ENCODE results near the gene TPD52L1.
A peak's percentile ranks its signal among the peaks of the same experiment; 100 is the strongest.
"Not testable (repeated sequence)": the region's sequence is repeated elsewhere in the genome, so short reads cannot be mapped to it uniquely, and the experiment has no call there.

The TPD52L1 gene

GRCh38 chr6:125280370-125281035, 126.9 kb downstream of the TPD52L1 start:
- DNase-seq = not testable (repeated sequence)

- not testable (repeated sequence) for DNase-seq
Observed at GRCh38 chr6:125282470-125282869, 128.9 kb downstream of the TPD52L1 start.

- no peak for DNase-seq
Observed at GRCh38 chr6:125285353-125285752, 131.8 kb downstream of the TPD52L1 start.

DNA sequence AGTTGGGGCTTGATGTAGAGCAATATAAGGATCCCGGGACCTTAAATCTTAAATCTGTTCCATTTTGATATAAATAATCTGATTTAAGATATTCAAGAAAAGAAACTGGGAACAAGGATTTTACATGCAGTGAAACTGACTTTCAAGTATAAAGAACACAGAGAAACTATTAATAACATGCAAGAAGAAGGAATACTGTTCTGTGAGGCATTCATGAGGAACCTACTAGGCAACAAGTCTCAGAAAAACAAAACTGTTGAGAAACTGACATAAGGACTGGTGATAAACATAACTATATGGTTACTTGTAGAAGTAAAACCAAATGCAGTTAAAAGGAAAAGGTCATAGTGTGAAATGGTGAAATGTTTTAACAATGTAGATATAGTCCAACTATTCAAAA, 132.4 kb downstream of the TPD52L1 start:
- DNase-seq = no peak

DNA sequence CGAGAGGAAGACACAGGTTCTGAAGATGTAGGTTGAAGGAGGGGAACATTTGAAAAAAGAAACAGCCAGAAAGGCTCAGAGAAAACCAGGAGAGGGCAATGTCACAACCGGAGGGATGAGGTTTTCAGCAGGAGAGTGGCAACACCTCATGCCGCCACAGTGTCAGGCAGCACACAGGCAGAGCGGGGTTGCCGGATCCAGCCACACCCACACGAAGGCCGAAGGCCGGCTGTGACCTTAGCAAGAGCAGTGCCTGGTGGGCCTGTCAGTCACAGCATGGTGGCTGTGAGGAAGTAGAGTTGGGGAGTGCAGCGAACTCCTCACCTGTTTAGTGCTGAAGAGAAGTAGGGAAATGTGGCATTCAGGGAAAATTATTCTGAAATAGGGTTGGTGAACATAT, 134.1 kb downstream of the TPD52L1 start:
- DNase-seq = no peak

DNA sequence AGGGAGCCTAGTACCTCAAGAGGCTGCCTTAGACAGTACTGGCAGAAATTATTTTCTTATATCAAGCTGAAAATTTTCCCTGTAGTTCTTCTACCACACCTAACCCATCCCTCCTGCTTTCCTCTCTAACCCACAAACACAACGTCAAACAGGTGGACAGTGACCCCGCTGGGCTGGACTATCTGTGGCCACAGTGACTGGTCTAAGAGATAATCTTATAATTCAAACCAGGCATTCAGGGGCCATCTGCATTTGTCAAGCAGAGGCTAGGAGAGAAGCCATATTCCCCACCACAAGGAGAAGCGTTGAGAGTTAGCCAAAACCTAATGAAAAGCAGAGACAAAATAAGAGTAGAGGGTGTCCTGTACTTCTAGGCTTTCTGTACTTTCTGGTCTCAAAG, 140.0 kb downstream of the TPD52L1 start:
- DNase-seq = no peak

GRCh38 chr6:125294036-125294435, 140.5 kb downstream of the TPD52L1 start:
- no peak for DNase-seq

DNA sequence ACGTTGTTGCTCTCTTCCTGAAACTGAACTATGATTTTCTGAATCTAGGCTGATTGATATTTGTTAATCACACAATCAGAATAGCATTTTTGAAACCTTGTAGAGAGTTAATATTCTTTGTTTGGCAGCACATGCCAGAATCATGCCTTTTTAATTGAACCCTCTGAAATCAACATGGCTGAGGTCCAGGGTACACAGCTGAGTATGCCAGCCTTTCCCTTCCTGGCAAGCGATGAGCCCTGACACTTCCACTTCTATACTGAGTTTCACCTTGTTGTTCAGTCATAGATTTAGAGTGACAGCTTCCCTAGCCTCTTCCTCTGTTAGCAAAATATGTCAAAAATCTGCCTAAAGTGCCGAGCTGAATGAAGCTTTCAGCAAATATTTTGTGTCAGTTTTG, 141.4 kb downstream of the TPD52L1 start:
- DNase-seq = no peak

DNA sequence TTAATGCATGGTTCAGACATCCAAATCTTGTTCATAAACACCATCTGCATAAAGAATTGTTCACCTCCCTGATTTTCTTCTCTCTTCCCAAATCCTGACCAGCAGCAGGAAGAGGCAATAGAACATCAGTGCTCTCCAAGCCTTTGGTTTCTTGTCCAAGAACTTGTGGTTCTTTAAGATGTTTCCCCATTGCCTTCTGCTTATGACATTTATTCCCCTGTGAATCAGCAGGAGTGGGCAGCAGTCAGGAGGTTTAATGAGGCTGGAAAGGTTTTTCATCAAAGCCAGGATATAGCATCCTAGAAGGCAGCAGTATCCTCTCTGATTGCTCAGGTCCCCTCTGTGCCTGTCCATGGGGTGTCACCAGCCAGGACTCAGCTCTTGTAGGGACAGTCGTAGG, 142.9 kb downstream of the TPD52L1 start:
- no peak for DNase-seq

- DNase-seq = no peak
Observed at GRCh38 chr6:125299257-125299656, 145.7 kb downstream of the TPD52L1 start.

- DNase-seq = no peak
Observed at GRCh38 chr6:125300992-125301434, 147.4 kb downstream of the TPD52L1 start.

DNA sequence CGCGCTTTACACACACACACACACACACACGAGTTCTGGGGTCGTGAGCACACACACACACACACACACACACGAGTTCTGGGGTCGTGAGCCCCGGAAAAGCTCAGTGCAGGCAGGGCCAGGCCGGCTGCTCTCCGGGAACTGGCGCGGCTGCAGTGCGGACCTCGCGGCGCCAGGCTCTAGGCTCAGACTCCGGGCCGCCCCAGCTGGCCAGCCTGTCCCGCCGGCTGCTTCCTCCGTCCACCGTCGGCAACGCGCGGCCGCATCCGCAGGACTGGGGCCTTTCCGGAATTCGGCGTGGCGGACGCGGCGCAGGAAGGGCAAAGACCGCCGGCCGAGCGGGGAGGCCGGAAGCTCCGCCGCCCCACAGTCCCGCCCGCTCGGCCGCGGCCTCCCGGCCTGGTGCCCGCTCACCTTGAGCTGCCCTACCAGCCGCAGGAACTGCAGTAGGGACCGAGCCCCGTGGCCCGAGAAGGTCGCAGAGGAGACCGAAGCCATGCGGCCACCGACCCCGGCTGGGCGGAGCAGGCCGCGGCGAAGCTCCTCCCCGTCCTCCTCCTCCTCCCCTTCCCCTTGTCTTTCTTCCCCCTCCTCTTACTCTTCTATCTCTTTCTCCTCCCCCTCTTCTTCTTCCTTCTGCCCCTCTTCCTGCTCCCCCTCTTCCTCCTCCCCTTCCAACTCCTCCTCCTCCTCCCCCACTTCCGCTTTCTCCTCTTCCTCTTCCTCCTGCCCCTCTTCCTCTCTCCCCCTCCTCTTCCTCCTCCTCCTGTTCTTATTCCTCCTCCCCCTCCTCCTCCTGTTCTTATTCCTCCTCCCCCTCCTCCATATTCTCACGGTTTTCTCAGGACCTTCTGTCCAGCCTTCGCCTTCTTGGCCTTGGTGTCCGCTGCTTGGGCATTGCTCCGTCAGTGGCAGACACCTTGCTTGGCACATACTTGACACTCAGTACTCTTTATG, 148.1 kb downstream of the TPD52L1 start, which contains the start of gene HDDC2:
Gene HDDC2, minus strand, starts transcription at position 533 of the 957 bp plus-strand sequence. Its CDS starts 35 bp downstream, at position 498.
- peak; percentile 60 for DNase-seq

DNA sequence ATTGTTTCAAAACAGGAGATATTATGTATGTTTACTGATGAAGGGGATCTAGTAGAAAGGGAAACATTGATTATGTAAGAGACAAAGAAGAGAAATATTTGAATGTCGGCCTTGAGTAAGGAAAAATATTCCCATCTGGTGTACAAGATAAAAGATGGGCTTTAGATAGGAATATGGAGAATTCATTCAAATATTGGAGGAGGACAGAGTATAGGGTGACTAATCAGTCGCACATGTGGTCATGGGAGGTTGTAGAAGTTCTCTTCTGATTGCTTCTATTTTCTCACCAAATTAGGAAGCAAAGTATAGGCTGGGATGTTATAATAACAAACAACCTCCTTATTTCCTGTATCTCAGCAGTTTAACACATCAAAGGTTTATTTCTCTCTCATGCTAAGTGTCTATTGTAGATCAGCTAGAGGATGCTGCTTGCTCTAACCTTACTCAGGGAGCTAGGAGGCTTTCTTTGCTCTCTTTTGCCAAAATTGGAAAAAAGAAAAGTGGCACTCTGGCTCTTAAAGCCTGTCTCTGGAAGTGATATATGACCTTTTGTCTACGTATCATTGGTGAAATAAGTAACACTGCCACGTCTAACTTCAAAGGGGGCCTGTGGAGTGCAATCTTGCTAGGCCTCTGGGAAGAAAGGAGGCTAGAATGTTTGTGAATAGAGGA, 149.4 kb downstream of the TPD52L1 start:
- DNase-seq = no peak

- DNase-seq = no peak
Observed at GRCh38 chr6:125303512-125303854, 149.9 kb downstream of the TPD52L1 start.

- no peak for DNase-seq
Observed at GRCh38 chr6:125304970-125305660, 151.5 kb downstream of the TPD52L1 start.

GRCh38 chr6:125306756-125307149, 153.2 kb downstream of the TPD52L1 start:
- no peak for DNase-seq

DNA sequence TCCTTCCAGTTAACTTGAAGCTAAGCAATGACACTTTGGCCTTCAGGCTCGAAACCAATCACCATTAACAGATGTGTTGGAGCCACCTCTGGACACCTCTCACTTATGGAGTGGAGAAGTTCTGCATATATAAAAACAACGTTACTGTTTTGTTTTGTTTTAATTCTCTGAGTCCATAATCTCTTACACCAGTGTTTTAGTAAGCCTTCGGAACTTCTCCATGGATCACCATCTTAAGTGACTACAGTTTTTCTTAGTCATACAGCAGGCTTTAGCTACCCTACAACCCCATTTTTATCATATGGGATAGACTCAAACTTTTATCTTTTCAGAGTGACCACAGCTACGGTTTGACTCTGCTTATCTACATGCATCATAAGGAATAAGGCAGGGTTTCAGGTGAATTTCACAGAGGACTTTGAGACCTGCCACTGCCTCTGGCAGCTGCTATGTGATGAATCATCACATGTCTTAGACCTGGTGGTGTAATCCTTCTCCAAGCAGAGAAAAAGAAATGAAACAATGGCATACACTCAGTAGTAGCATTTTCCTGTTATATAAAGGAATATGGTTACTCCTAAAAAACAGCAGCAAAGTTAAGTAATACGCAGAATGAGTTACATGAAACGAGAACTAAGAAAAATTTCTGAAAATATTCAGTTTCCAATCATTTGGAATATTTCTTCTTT, 153.7 kb downstream of the TPD52L1 start:
- DNase-seq = no peak

DNA sequence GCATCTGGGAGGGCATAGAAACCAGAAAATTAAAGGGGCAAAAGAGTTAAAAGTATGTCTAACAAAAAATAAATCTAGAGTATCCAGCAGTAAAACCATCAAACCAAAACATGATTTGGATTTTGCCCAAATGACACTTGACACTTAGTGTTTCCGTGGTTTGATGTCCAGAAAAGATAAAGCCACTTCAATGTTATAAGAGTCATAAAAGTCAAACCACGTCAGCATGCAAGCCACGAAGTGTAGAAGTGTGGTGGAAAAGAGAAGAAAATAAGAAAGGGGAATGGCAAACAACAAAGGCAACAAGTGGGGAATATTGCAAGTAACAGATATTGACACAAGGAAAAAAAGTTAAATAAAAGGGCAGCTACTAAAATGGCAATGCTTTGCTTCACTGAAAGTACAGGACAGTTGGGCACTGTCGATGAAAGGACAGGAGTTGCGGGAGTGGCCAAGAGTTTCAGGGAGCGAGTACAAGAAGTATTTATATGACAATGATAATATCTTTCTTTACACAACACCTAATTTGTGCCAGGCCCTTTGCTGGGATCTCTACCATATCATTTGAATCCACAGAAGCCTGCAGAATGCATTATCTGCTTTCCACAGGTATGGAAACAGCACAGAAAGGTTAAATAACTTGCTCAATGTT, 154.5 kb downstream of the TPD52L1 start:
- DNase-seq = no peak

DNA sequence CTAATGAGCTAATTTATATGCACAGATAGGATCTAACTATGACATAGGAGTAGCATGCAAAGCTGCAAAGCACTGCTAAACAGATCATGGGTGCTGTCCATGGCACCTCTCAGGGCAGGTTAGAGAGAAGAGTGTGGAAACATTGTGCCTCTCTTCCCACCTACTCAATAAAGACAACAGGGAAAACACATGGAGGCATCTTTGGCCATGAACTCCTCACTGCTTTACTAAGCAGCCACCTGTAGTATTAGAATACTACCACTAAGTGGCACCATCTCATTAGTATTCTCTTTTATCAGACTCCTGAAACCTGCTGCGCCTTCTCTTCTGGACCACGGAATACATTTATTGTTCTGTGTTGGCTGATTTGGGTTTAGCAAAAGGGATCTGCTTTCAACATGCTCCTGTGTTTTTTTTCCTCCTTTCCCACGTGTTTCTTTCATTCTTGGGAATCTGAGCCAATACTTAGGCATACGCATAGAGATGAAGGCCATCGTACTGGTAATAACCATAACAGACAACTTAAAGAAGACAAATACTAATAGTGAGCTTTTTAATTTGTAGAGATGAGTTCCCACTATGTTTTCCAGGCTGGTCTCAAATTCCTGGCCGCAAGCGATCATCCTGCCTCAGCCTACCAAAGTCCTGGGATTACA, 157.5 kb downstream of the TPD52L1 start:
- DNase-seq = no peak

GRCh38 chr6:125312478-125312877, 158.9 kb downstream of the TPD52L1 start:
- DNase-seq = no peak

DNA sequence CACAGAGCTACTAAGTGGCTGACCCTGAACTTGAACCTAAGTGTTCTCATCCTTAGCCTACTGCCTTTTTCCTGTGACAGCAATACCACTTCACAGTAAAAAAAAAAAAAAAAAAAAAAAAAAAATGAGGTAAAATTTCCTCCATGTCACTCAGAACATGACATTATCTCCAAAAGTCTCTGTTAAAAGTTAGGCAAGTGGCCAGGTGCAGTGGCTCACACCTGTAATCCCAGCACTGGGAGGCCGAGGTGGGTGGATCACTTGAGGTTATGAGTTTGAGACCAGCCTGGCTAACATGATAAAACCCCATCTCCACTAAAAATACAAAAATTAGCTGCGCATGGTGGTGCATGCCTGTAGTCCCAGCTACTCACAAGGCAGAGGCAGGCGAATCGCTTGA, 159.4 kb downstream of the TPD52L1 start:
- no peak for DNase-seq

Measured in stimulated activated CD4-positive, alpha-beta T cell treated with anti-CD3 and anti-CD28 coated beads, Interleukin-12 subunit alpha, Interleukin-12 subunit beta, amount 100 ng/mL, for 4 hours (primary cell).